Thyroid gland (tissue), 4 donors: ENCODE results near the gene RPA4.

Experiments
- CTCF ChIP-seq, 6 experiments: fragments of 200-600 bp in 3 of 6; fragments of 450-650 bp in 3 of 6; sonication (generic) in 3 of 6; IDR thresholded peaks; one replicate each; pipeline ENCODE4 v1.5.1; 2016 to 2019; ENCODE audit warnings: antibody characterized with exemption in 6 of 6, mild to moderate bottlenecking in 2 of 6, inconsistent platforms in 1 of 6, moderate library complexity in 1 of 6
- POLR2A ChIP-seq, 2 donors: fragments of 450-650 bp; IDR thresholded peaks; one replicate each; pipeline ENCODE4 v1.6.1; 2017; ENCODE audit warnings: antibody characterized with exemption in 2 of 2, mild to moderate bottlenecking in 2 of 2, moderate library complexity in 1 of 2

- TF ChIP-seq CTCF (IDR thresholded peaks at IDR 0.05) (no peak), POLR2A (IDR thresholded peaks at IDR 0.05) (no peak)
Observed at GRCh38 chrX:96924581-96924980, 40.9 kb downstream of the RPA4 start.
